ENCODE data around the gene TBC1D22B. TPM values are rescaled to one million over a fixed set of nuclear protein-coding genes. Genes with fewer than 3 reads are reported as not detected.

Gene TBC1D22B
- total and polyA plus RNA-seq, 9 of the 15 experiments (the other 6 are each of a cell fraction or from before 2014, with no cell fraction given) = 4.8 to 24.2 (median 13.5) TPM

GRCh38 chr6:37257634-37258404, at the start of gene TBC1D22B, which contains the start of gene TMEM217 (continued):
- TF ChIP-seq VEZF1 (CRISPR knock-in tag; IDR thresholded peaks at IDR 0.05) (peak; percentile 84), ZNF277 (CRISPR knock-in tag; IDR thresholded peaks at IDR 0.05; ENCODE audit: borderline replicate concordance) (no peak), NCOA2 (IDR thresholded peaks at IDR 0.05; ENCODE audit: partially characterized antibody in 2 of 2) (no peak), NELFE (IDR thresholded peaks at IDR 0.05; ENCODE audit: insufficient read depth, insufficient read length) (no peak), NFIC (IDR thresholded peaks at IDR 0.05) (peak; percentile 63), C11orf30 (IDR thresholded peaks at IDR 0.05; ENCODE audit: low read depth) (peak; percentile 93), ZNF165 (CRISPR knock-in tag; IDR thresholded peaks at IDR 0.05; ENCODE audit: borderline replicate concordance) (no peak), CUX1 (CRISPR knock-in tag; IDR thresholded peaks at IDR 0.05) (no peak), ARNT (IDR thresholded peaks at IDR 0.05) (no peak), TEAD4 (IDR thresholded peaks at IDR 0.05; ENCODE audit: low read length) (0 out of 2 replicates have a peak, but pooled peaks have one; percentile 4), TEAD4 (CRISPR knock-in tag; IDR thresholded peaks at IDR 0.05; ENCODE audit: borderline replicate concordance) (no peak)
